Fibroblast of the aortic adventitia (primary cell): Measurements from ENCODE around the gene FERMT2. TPM values are rescaled to one million over a fixed set of nuclear protein-coding genes. Genes with fewer than 3 reads are reported as not detected.

ENCODE experiments used
- DNase-seq: peaks from one replicate; pipeline ENCODE4 v3.0.0-alpha.2; 2010; ENCODE audit warnings: low read depth
- H3K4me3 ChIP-seq: 2 replicates; pipeline ENCODE4 v1.5.1; 2011; ENCODE audit warnings: low read depth, mild to moderate bottlenecking, control low read depth, low read length, moderate library complexity
- total RNA-seq: library from RNA; depleted of rRNA; stranded (reverse); fragments of >200 nt; gene quantifications from 2 replicates; pipeline ENCODE4 v1.2.3, GENCODE V29; 2012; ENCODE audit warnings: low replicate concordance
- TF ChIP-seq, protein P1 (sequence below): IDR thresholded peaks from 2 replicates; pipeline ENCODE4 v1.5.1; 2011; ENCODE audit warnings: mild to moderate bottlenecking, low read length, control low read depth, inconsistent platforms; ENCODE audit not compliant: insufficient read depth

FERMT2 gene
- total RNA-seq, 1 donor = 162 TPM

DNA sequence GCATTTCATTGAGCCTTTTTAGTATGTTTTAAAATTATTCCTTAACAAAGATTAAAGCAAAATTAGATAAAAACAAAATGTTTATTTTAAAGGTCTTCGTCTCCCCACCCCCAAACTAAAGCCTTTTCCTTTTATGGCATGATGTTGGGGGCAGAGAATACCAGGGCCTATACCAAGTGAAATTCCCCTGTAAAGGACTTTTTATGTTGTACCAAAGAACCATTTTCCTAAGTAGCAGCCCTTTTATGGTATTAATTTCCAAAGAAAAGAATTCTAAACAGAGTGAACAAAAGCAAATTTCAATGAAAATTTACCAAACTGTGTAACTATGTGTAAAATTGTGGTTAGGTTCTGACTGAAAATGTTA is 87.5 kb downstream of the FERMT2 start:
- TF ChIP-seq, protein P1, sequence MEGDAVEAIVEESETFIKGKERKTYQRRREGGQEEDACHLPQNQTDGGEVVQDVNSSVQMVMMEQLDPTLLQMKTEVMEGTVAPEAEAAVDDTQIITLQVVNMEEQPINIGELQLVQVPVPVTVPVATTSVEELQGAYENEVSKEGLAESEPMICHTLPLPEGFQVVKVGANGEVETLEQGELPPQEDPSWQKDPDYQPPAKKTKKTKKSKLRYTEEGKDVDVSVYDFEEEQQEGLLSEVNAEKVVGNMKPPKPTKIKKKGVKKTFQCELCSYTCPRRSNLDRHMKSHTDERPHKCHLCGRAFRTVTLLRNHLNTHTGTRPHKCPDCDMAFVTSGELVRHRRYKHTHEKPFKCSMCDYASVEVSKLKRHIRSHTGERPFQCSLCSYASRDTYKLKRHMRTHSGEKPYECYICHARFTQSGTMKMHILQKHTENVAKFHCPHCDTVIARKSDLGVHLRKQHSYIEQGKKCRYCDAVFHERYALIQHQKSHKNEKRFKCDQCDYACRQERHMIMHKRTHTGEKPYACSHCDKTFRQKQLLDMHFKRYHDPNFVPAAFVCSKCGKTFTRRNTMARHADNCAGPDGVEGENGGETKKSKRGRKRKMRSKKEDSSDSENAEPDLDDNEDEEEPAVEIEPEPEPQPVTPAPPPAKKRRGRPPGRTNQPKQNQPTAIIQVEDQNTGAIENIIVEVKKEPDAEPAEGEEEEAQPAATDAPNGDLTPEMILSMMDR = no peak
- DNase-seq = no peak
- H3K4me3 ChIP-seq = no peak overlapping the region

DNA sequence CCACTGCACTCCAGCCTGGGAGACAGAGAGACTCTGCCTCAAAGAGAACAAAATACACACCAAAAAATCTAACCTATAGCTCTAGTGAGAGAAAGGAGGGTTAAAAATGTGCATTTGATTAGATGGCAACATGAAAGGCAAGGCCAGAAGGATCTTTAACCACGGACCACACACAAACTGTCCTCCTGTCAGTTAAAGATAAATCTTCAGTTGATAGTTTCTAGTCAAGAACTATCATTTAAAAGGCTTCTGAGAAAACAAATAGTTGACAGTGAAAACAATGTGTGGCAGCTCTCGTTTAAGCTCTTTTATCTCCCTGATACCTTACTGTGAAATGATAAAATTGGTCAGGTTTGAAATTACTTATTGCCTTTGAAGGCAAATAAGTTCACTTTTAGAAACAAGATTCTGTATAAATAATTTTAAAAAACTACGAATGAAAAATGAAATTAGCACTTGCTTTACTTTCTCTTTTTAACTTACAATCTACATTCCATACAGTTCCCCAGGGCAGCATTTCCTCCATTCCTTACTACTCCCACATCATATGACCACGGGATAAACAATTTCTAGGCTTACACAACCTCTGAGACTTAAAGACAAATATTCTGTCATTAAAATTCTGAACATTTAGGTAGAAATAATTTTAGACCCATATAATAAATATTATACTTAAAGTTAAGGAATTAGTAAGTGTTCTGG is 88.1 kb downstream of the FERMT2 start:
- H3K4me3 ChIP-seq = no peak overlapping the region
- TF ChIP-seq, protein P1 = no peak
- peak; percentile 90 for DNase-seq

DNA sequence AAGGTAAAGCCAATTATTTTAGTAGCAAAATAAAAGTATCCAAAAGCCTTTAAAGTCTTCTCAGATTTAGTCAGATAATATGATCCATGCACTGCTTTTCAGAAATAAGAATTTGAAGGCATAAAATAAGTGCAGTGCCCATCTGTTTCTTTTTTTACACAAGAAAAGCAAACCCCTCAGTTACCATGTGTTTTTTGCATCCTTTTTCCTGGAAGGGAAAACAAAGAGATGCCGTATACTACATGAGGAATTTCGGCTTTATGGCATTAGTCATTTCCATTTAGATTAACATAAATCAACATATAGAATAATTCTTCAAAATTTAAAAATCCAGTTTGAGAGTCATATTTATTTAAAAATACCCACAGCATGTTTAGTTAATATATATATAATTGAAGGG is 89.4 kb downstream of the FERMT2 start:
- H3K4me3 ChIP-seq = no peak overlapping the region
- no peak for DNase-seq
- TF ChIP-seq, protein P1 = no peak

DNA sequence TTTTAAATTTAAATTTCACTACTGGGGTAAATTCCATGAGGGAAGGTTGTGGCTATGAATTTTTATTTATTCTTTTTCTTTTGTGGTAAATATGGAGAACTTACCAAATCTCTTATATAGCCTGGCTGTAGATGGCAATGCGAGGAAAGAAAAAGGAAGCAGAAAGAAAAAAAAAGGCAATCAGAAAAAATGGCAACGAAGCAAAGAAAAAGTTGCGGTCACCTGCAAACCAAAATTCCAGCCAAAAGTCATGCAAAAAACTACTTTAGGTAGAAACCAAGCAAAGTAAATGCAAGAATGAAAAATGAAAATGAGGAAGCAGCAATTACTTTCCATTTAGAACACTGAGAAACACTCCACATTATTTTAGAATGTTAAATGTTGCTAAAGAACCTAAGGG is 89.9 kb downstream of the FERMT2 start:
- no peak for DNase-seq
- no peak overlapping the region for H3K4me3 ChIP-seq
- TF ChIP-seq, protein P1 = no peak

DNA sequence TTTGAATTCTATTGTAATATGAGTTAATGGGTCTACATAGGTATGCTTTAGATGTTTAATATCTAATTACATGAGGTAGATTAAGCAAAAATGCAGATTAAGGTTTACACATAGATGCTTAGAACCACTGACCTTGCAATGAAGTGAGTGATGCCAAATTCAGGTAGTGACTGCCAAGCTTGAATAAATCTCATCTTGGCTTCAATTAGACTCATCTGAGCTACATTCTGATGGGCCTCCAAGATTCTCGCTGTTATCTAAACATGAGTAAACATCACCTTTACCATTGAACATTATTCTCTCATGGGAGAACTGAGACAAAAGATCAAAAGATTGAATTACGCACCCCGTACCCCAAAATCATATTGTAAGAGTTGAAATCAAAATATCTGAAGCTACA is 90.6 kb downstream of the FERMT2 start:
- TF ChIP-seq, protein P1 = no peak
- no peak for DNase-seq
- H3K4me3 ChIP-seq = no peak overlapping the region

DNA sequence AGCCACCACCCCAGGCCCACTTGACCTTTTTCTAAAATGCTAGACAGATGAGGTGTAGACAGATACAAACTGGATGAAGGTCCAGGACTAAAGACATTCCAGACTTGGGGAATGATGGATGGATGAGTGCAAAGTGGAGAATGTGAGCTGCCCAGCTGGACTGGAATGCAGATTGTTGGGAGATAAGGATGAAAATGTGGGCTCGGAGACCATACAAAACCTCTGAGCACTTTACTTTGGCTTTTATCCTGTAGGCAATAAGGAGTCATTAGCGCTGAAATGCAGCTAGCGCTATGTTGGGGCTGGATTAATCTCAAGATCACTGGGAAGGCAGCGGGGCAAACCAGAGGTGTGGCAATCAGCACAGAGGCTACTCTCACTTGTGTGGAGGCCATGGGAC is 94.7 kb downstream of the FERMT2 start:
- TF ChIP-seq, protein P1 = no peak
- H3K4me3 ChIP-seq = no peak overlapping the region
- DNase-seq = no peak

DNA sequence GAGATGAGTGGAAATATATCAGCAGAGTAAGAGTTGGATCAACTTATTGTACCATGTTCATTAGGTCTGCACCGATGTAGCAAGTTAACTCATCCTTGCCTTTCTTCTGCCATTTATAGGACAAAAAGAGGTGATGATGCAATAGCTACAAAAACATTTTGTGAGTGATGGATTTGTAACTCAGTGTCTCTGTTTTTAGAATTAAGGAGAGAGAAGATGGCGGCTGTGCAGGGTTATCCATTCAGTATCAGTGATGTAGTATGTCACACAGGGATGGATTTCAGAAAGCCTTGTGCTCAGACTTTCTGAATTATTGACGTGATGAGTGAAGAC is 97.4 kb downstream of the FERMT2 start:
- TF ChIP-seq, protein P1 = no peak
- DNase-seq = no peak
- H3K4me3 ChIP-seq = no peak overlapping the region
